Stimulated activated CD4-positive, alpha-beta T cell treated with anti-CD3 and anti-CD28 coated beads, Interleukin-4, amount 100 ng/mL, for 24 hours (primary cell): Measurements from ENCODE around the gene IFNA16.
"Not testable (repeated sequence)": the region's sequence is repeated elsewhere in the genome, so short reads cannot be mapped to it uniquely, and the experiment has no call there.

Source experiments
- DNase-seq: peaks from one replicate; pipeline ENCODE4 v3.0.0-alpha.2; 2020

The IFNA16 gene

GRCh38 chr9:21194867-21195776 lies 22.0 kb downstream of the IFNA16 start:
- DNase-seq, result peak; percentile 35

GRCh38 chr9:21187487-21187886 lies 29.6 kb downstream of the IFNA16 start, which contains the start of gene IFNA4:
Gene IFNA4 (minus strand): TSS chr9:21187587. CDS start chr9:21187531, 56 bp downstream.
- DNase-seq, result not testable (repeated sequence)

- DNase-seq, result peak; percentile 15
These were observed 34.0 kb downstream of the IFNA16 start for GRCh38 chr9:21182810-21183736.

GRCh38 chr9:21174671-21175070 lies 42.4 kb downstream of the IFNA16 start:
- DNase-seq, result no peak

- no peak for DNase-seq
These were observed 45.0 kb downstream of the IFNA16 start for GRCh38 chr9:21172156-21172555.

- no peak for DNase-seq
These were observed 45.8 kb downstream of the IFNA16 start for GRCh38 chr9:21171351-21171750.

GRCh38 chr9:21166560-21166959 lies 50.6 kb downstream of the IFNA16 start, which contains the start of gene IFNA21:
Gene IFNA21 (minus strand): TSS chr9:21166660. CDS start chr9:21166612, 48 bp downstream.
- DNase-seq, result not testable (repeated sequence)
